B cell (primary cell): ENCODE data around the gene SIRPB2. TPM values are rescaled to one million over a fixed set of nuclear protein-coding genes. Genes with fewer than 3 reads are reported as not detected.
A peak's percentile ranks its signal among the peaks of the same experiment; 100 is the strongest.

Source experiments
- ATAC-seq: fragments of 200-7000 bp; cut with Tn5 transposase; one replicate; pipeline ENCODE4 v1.10.0; 2021; ENCODE audit warnings: low read depth, mild to moderate bottlenecking, moderate number of reproducible peaks, moderate library complexity
- CTCF ChIA-PET: fragments of 350-600 bp; sonication (Branson Sonifier 250); formaldehyde crosslinking; loops from one replicate; lab custom pipeline; 2021; ENCODE audit warnings: antibody characterized with exemption, inconsistent platforms; lab: Charles Lee
- POLR2A ChIA-PET: fragments of 350-600 bp; sonication (Branson Sonifier 250); formaldehyde crosslinking; loops from one replicate; lab custom pipeline; 2021; ENCODE audit warnings: antibody characterized with exemption; lab: Charles Lee
- DNase-seq: peaks from one replicate; pipeline ENCODE4 v3.0.0; 2013
- H2AFZ ChIP-seq: 2 replicates; pipeline ENCODE4 v1.6.1; 2012; ENCODE audit warnings: mild to moderate bottlenecking, low read depth, low read length; ENCODE audit not compliant: insufficient read depth, poor library complexity, severe bottlenecking
- H3K27ac ChIP-seq, 2 donors: 1 replicate in 1 of 2; 2 replicates in 1 of 2; pipeline ENCODE4 v1.5.1; 2012 to 2013; ENCODE audit warnings: low read length in 2 of 2, mild to moderate bottlenecking in 2 of 2, moderate library complexity in 1 of 2
- H3K27me3 ChIP-seq, 4 experiments: fragments of 200-600 bp in 1 of 4; sonication (generic) in 1 of 4; replicated peaks in 1 of 4; 1 replicate in 2 of 4; 2 replicates in 2 of 4; pipeline versions ENCODE4 v1.6.1 to v1.7.0; 2013 to 2016; ENCODE audit warnings: low read length in 3 of 4, mild to moderate bottlenecking in 2 of 4, mixed read lengths in 1 of 4, moderate library complexity in 1 of 4; ENCODE audit not compliant: insufficient read depth in 4 of 4, control insufficient read depth in 3 of 4; ENCODE audit errors: control extremely low read depth in 1 of 4
- H3K36me3 ChIP-seq, 2 experiments: replicated peaks in 1 of 2; 1 replicate in 1 of 2; 2 replicates in 1 of 2; pipeline versions ENCODE4 v1.6.1 to v1.7.1; 2013; ENCODE audit warnings: low read length in 1 of 2; ENCODE audit not compliant: insufficient read depth in 2 of 2, control insufficient read depth in 1 of 2; ENCODE audit errors: control extremely low read depth in 1 of 2, extremely low read depth in 1 of 2
- H3K4me1 ChIP-seq, 2 donors: fragments of 200-600 bp in 1 of 2; sonication (generic) in 1 of 2; 1 replicate in 1 of 2; 2 replicates in 1 of 2; pipeline versions ENCODE4 v1.5.1 to v1.6.1; 2013 to 2017; ENCODE audit warnings: low read length in 2 of 2; ENCODE audit not compliant: control insufficient read depth in 2 of 2, insufficient read depth in 2 of 2
- H3K4me2 ChIP-seq: replicated peaks from 2 replicates; pipeline ENCODE3; 2012; ENCODE audit warnings: mild to moderate bottlenecking, low read depth, low read length; ENCODE audit not compliant: poor library complexity, severe bottlenecking
- H3K4me3 ChIP-seq, 5 experiments: fragments of 200-600 bp in 1 of 5; sonication (generic) in 1 of 5; 1 replicate in 3 of 5; 2 replicates in 2 of 5; pipeline versions ENCODE4 v1.5.1 to v1.7.0; 2011 to 2016; ENCODE audit warnings: low read length in 4 of 5, mild to moderate bottlenecking in 4 of 5, low read depth in 2 of 5, control low read depth in 1 of 5, moderate library complexity in 1 of 5; ENCODE audit not compliant: insufficient read depth in 1 of 5; ENCODE audit errors: control extremely low read depth in 1 of 5, extremely low read depth in 1 of 5
- H3K79me2 ChIP-seq: fragments of 200-600 bp; sonication (generic); one replicate; pipeline ENCODE4 v1.6.0; 2016; ENCODE audit warnings: low read length; ENCODE audit not compliant: control insufficient read depth, insufficient read depth
- H3K9ac ChIP-seq: fragments of 200-600 bp; sonication (generic); 2 replicates; pipeline ENCODE4 v1.6.1; 2017; ENCODE audit warnings: mild to moderate bottlenecking, low read length, moderate library complexity
- H3K9me3 ChIP-seq, 3 donors: one replicate each; pipeline versions ENCODE4 v1.6.1 to v1.7.1; 2013; ENCODE audit warnings: low read length in 2 of 3; ENCODE audit not compliant: control insufficient read depth in 2 of 3, insufficient read depth in 1 of 3; ENCODE audit errors: control extremely low read depth in 1 of 3
- H4K20me1 ChIP-seq: 2 replicates; pipeline ENCODE4 v1.6.0; 2012; ENCODE audit warnings: mild to moderate bottlenecking, low read length; ENCODE audit not compliant: insufficient read depth, control insufficient read depth, poor library complexity, severe bottlenecking
- H3K27ac Mint-ChIP-seq: one replicate; pipeline ENCODE4 v1.8.0; 2021; ENCODE audit warnings: mixed read lengths
- H3K27me3 Mint-ChIP-seq: one replicate; pipeline ENCODE4 v1.8.0; 2021; ENCODE audit warnings: mixed read lengths
- H3K4me1 Mint-ChIP-seq: one replicate; pipeline ENCODE4 v1.8.0; 2021; ENCODE audit warnings: mixed read lengths
- H3K4me3 Mint-ChIP-seq: one replicate; pipeline ENCODE4 v1.8.0; 2021; ENCODE audit warnings: mixed read lengths
- H3K9me3 Mint-ChIP-seq: one replicate; pipeline ENCODE4 v1.8.0; 2022; ENCODE audit warnings: mixed read lengths; ENCODE audit not compliant: insufficient read depth
- EZH2 ChIP-seq: IDR thresholded peaks from 2 replicates; pipeline ENCODE4 v1.6.1; 2012; ENCODE audit warnings: borderline replicate concordance, low read depth, mild to moderate bottlenecking, moderate library complexity, low read length; ENCODE audit not compliant: insufficient read depth, poor library complexity, severe bottlenecking
- WGBS: methylation state at CpG from one replicate; pipeline ENCODE4 v1.1.5; 2013; ENCODE audit warnings: missing lambda C conversion rate; ENCODE audit not compliant: insufficient coverage; 5-methylcytosine and 5-hydroxymethylcytosine counted together
- intact Hi-C: fragments of 100-400 bp; cut with micrococcal nuclease; formaldehyde crosslinking; loops from one replicate; pipeline ENCODE4 v1.10.0; 2022
- polyA minus RNA-seq: library from RNA; depleted of rRNA, polyadenylated mRNA; stranded (reverse); fragments of >200 nt; gene quantifications from 2 replicates; pipeline ENCODE4 v1.2.3, GENCODE V29; 2012
- polyA plus RNA-seq: library from polyadenylated mRNA; depleted of rRNA; stranded (reverse); fragments of >200 nt; gene quantifications from 2 replicates; pipeline ENCODE4 v1.2.3, GENCODE V29; 2012
- total RNA-seq, 2 donors: library from RNA; stranded (reverse); fragments of 120-200 nt in 1 of 2; gene quantifications; 1 replicate in 1 of 2; 2 replicates in 1 of 2; pipeline versions ENCODE4 v1.2.3 to v1.2.4, GENCODE V29; 2013 to 2022
- TF ChIP-seq, protein P1 (sequence below): fragments of 200-600 bp; IDR thresholded peaks from one replicate; pipeline ENCODE4 v1.8.0; 2022; ENCODE audit warnings: antibody characterized with exemption, mild to moderate bottlenecking

The SIRPB2 gene
- not detected in 2 replicates for total RNA-seq
- 1.1 TPM for total RNA-seq (2013)
- 0.51 and 0.85 TPM in 2 replicates for polyA plus RNA-seq
- polyA minus RNA-seq = 0.43 and 0.50 TPM in 2 replicates

DNA sequence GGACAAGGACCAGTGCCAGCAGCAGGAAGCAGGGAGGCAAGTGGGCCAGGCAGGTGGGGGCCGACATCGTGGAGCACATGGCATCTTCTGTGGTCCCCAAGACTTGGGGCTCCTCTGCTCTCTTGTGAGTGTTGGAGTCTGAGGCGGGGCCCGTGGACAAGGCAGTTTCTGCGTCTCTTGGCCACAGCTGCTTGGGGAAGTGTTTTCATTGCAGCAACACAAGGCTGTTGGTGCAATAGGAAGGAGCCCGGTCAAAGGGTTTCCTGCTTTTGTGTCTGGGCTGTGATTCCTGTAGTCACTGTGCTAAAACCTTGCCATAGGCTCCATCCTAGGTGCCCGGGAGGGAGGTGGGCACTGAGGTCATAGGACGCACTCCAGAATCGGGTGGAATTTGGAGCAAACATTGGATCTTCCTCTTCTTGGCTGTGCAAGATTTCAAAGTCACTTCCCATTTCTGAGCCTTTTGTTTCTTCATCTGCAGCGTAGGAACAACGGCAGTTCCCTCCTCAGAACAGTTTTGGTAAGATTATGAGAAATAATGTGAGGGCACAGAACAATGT is at the start of gene SIRPB2:
Gene SIRPB2, minus strand, starts transcription at position 140 of the 560 bp plus-strand sequence. Its CDS starts 61 bp downstream, at position 79.
- Histone ChIP-seq H3K9me3 (peaks cover 0 to 4% (median 0%) of the 10 kb centered on the region in 3 donors), H3K9ac (peak within 1 kb of the TSS; percentile 0), H3K4me3 (peak within 1 kb of the TSS in 1 of 5 experiments; percentile 78), H3K27ac (peak within 1 kb of the TSS in 1 of 2 donors; percentile 3), H4K20me1 (no peaks in the 10 kb centered on the region), H3K27me3 (no peaks in the 10 kb centered on the region), H3K36me3 (no peaks in the 10 kb centered on the region), H3K79me2 (no peaks in the 10 kb centered on the region), H2AFZ (peak within 1 kb of the TSS; percentile 70), H3K4me2 (peak within 1 kb of the TSS; percentile 36), H3K4me1 (peaks cover 37 to 38% of the 10 kb centered on the region in 2 donors)
- ChIA-PET POLR2A (no interaction called here), CTCF (interaction anchor here (0.9 to 2.4 kb wide), 2 partner anchors 18 to 23 kb away, joined by 3 to 7 read pairs; no protein-coding TSS in a partner anchor)
- intact Hi-C loops = no loop called here
- H3K9me3 Mint-ChIP-seq = no peaks in the 10 kb centered on the region
- 18% methylated on average over 9 of the region's 11 CpGs for WGBS
- H3K4me3 Mint-ChIP-seq = no peak within 1 kb of the TSS
- H3K27me3 Mint-ChIP-seq = peaks cover 13% of the 10 kb centered on the region
- DNase-seq = no peak
- peak within 1 kb of the TSS; percentile 3 for H3K27ac Mint-ChIP-seq
- H3K4me1 Mint-ChIP-seq = peaks cover 44% of the 10 kb centered on the region
- no peak for ATAC-seq
- TF ChIP-seq, protein P1, sequence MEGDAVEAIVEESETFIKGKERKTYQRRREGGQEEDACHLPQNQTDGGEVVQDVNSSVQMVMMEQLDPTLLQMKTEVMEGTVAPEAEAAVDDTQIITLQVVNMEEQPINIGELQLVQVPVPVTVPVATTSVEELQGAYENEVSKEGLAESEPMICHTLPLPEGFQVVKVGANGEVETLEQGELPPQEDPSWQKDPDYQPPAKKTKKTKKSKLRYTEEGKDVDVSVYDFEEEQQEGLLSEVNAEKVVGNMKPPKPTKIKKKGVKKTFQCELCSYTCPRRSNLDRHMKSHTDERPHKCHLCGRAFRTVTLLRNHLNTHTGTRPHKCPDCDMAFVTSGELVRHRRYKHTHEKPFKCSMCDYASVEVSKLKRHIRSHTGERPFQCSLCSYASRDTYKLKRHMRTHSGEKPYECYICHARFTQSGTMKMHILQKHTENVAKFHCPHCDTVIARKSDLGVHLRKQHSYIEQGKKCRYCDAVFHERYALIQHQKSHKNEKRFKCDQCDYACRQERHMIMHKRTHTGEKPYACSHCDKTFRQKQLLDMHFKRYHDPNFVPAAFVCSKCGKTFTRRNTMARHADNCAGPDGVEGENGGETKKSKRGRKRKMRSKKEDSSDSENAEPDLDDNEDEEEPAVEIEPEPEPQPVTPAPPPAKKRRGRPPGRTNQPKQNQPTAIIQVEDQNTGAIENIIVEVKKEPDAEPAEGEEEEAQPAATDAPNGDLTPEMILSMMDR = no peak
- no peak for TF ChIP-seq EZH2

DNA sequence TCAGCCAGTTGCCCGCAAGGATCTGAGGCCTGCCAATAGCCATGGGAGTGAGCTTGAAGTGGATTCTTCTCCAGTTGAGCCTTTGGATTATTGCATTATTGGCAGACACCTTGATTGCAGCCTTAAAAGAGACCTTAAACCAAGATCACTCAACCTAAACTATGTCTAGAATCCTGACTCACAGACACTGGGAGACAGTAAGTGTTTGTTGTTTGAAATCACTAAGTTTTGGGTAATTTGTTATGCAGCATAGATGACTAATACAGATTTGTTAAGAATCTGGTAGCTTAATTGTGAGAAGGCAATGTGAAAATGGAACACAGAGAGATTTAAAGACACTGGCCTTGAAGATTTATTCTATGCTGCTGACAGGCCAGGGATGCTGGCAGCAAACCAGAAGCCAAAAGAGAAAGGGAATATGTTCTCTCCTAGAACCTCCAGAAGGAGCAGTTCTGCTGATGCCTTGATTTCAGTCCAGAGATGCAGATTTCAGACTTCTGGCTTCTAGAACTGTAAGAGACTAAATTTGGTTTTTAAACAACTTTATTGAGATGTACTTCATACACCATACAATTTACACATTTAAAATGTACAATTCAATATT is 48.7 kb upstream of the SIRPB2 start:
- H3K27me3 ChIP-seq = no peaks in the 10 kb centered on the region
- ChIA-PET POLR2A (no interaction called here), CTCF (interaction anchor here (0.6 to 1.4 kb wide), 2 partner anchors 36 to 214 kb away, joined by 3 to 5 read pairs; no protein-coding TSS in a partner anchor)
- WGBS = 100% methylated on average over 1 of the region's 1 CpG
- TF ChIP-seq EZH2 = no peak
- TF ChIP-seq, protein P1 = no peak
- DNase-seq = no peak
- Mint-ChIP-seq H3K4me1 (peaks cover 36% of the 10 kb centered on the region), H3K9me3 (no peaks in the 10 kb centered on the region), H3K27ac (no peak overlapping the region), H3K27me3 (peaks cover under 1% of the 10 kb centered on the region), H3K4me3 (no peak overlapping the region)
- H3K27ac ChIP-seq = no peak overlapping the region
- no peaks in the 10 kb centered on the region for H3K9me3 ChIP-seq
- H3K36me3 ChIP-seq = no peaks in the 10 kb centered on the region
- H3K4me2 ChIP-seq = no peak overlapping the region
- no peak for ATAC-seq
- no peak overlapping the region for H3K9ac ChIP-seq
- no peak overlapping the region for H2AFZ ChIP-seq
- H3K4me3 ChIP-seq = no peak overlapping the region
- intact Hi-C loops = no loop called here
- no peaks in the 10 kb centered on the region for H3K79me2 ChIP-seq
- no peaks in the 10 kb centered on the region for H4K20me1 ChIP-seq
- H3K4me1 ChIP-seq = peaks cover 37 to 38% of the 10 kb centered on the region in 2 donors
